ENCODE measurements around the gene ADAM30.

Gene ADAM30

GRCh38 chr1:119929643-119930315 lies 33.5 kb upstream of the ADAM30 start:
- Histone ChIP-seq H3K4me3 (ENCODE audit: low read depth, low read length) (no peak overlapping the region), H3K9me3 (ENCODE audit: control insufficient read depth, insufficient read depth, low read depth, low read length) (no peaks in the 10 kb centered on the region), H3K36me3 (ENCODE audit: control insufficient read depth in 2 of 2, insufficient read depth in 1 of 2, low read length in 2 of 2) (peaks cover 2 to 70% of the 10 kb centered on the region in 2 experiments; a peak in 1 of 3 replicates), H3K4me1 (ENCODE audit: control insufficient read depth, insufficient read depth, low read length) (no peaks in the 10 kb centered on the region), H3K27ac (ENCODE audit: extremely low read depth, low read depth, low read length) (no peak overlapping the region)
- no peak for TF ChIP-seq HOXC10 (CRISPR knock-in tag; IDR thresholded peaks at IDR 0.05)
- TF ChIP-seq ZNF2 (tag by site-specific recombination; IDR thresholded peaks at IDR 0.05) = no peak
- no peak for TF ChIP-seq ZNF175 (tag by site-specific recombination; IDR thresholded peaks at IDR 0.05)
- no peak for TF ChIP-seq ZNF600 (tag by site-specific recombination; IDR thresholded peaks at IDR 0.05)
- TF ChIP-seq ZFP37 (tag by site-specific recombination; IDR thresholded peaks at IDR 0.05) = no peak
- no peak for TF ChIP-seq ZNF48 (tag by site-specific recombination; IDR thresholded peaks at IDR 0.05)
- TF ChIP-seq KLF16 (tag by site-specific recombination; IDR thresholded peaks at IDR 0.05) = no peak
- no peak for TF ChIP-seq GFI1B (tag by site-specific recombination; IDR thresholded peaks at IDR 0.05)
- TF ChIP-seq BCL11A (tag by site-specific recombination; IDR thresholded peaks at IDR 0.05; ENCODE audit: low read depth) = no peak
- TF ChIP-seq ZNF701 (tag by site-specific recombination; IDR thresholded peaks at IDR 0.05) = no peak
- TF ChIP-seq ZFHX2 (tag by site-specific recombination; conservative IDR thresholded peaks at IDR 0.05) = no peak
- no peak for TF ChIP-seq ZNF155 (tag by site-specific recombination; IDR thresholded peaks at IDR 0.05)
- TF ChIP-seq OSR2 (tag by site-specific recombination; IDR thresholded peaks at IDR 0.05) = no peak
- ChIA-PET CTCF (interaction anchor here (0.6 to 1.1 kb wide), 3 partner anchors 9 to 316 kb away, joined by 3 to 4 read pairs (median 3); no protein-coding TSS in a partner anchor), POLR2A (no interaction called here)

- Histone ChIP-seq H3K9me3 (ENCODE audit: control insufficient read depth, insufficient read depth, low read depth, low read length) (no peaks in the 10 kb centered on the region), H3K4me3 (ENCODE audit: low read depth, low read length) (no peak overlapping the region), H3K36me3 (ENCODE audit: control insufficient read depth in 2 of 2, insufficient read depth in 1 of 2, low read length in 2 of 2) (peaks cover 3 to 81% of the 10 kb centered on the region in 2 experiments; a peak in 2 of 3 replicates), H3K27ac (ENCODE audit: extremely low read depth, low read depth, low read length) (no peak overlapping the region), H3K4me1 (ENCODE audit: control insufficient read depth, insufficient read depth, low read length) (no peaks in the 10 kb centered on the region)
- TF ChIP-seq ZFP41 (tag by site-specific recombination; IDR thresholded peaks at IDR 0.05; ENCODE audit: borderline replicate concordance) (no peak), ZNF292 (tag by site-specific recombination; IDR thresholded peaks at IDR 0.05; ENCODE audit: borderline replicate concordance, low read depth) (no peak), ZSCAN16 (tag by site-specific recombination; IDR thresholded peaks at IDR 0.05) (no peak), ZNF341 (tag by site-specific recombination; IDR thresholded peaks at IDR 0.05; ENCODE audit: low read depth) (no peak), SP2 (tag by site-specific recombination; IDR thresholded peaks at IDR 0.05) (no peak), TCF7L2 (IDR thresholded peaks at IDR 0.05; ENCODE audit: borderline replicate concordance, low read depth, low read length) (no peak), BCL11A (tag by site-specific recombination; IDR thresholded peaks at IDR 0.05; ENCODE audit: low read depth) (no peak), ZNF571 (tag by site-specific recombination; IDR thresholded peaks at IDR 0.05) (no peak), ZNF660 (tag by site-specific recombination; IDR thresholded peaks at IDR 0.05) (no peak), ZNF2 (tag by site-specific recombination; IDR thresholded peaks at IDR 0.05) (no peak), SCRT1 (tag by site-specific recombination; IDR thresholded peaks at IDR 0.05; ENCODE audit: borderline replicate concordance) (no peak)
- POLR2A ChIA-PET = no interaction called here
- CTCF ChIA-PET = interaction anchor here (0.6 to 1.5 kb wide), 4 partner anchors 16 to 40 kb away, joined by 3 to 8 read pairs (median 4); no protein-coding TSS in a partner anchor
These were observed 30.2 kb upstream of the ADAM30 start for GRCh38 chr1:119926553-119926952.

- peaks cover 5 to 94% of the 10 kb centered on the region in 2 experiments; a peak in 2 of 3 replicates for H3K36me3 ChIP-seq (ENCODE audit: control insufficient read depth in 2 of 2, insufficient read depth in 1 of 2, low read length in 2 of 2)
- ChIA-PET POLR2A (no interaction called here), CTCF (interaction anchor here (1.1 kb wide), 1 partner anchor 38 kb away, joined by 3 read pairs; no protein-coding TSS in a partner anchor)
- H3K27ac ChIP-seq (ENCODE audit: extremely low read depth, low read depth, low read length) = no peak overlapping the region
- H3K4me1 ChIP-seq (ENCODE audit: control insufficient read depth, insufficient read depth, low read length) = no peaks in the 10 kb centered on the region
- H3K4me3 ChIP-seq (ENCODE audit: low read depth, low read length) = no peak overlapping the region
- H3K9me3 ChIP-seq (ENCODE audit: control insufficient read depth, insufficient read depth, low read depth, low read length) = no peaks in the 10 kb centered on the region
- TF ChIP-seq ZBTB49 (tag by site-specific recombination; IDR thresholded peaks at IDR 0.05; ENCODE audit: low read depth) (no peak), ZNF140 (tag by site-specific recombination; IDR thresholded peaks at IDR 0.05) (no peak), ZNF146 (tag by site-specific recombination; IDR thresholded peaks at IDR 0.05) (no peak), AEBP2 (tag by site-specific recombination; IDR thresholded peaks at IDR 0.05; ENCODE audit: borderline replicate concordance) (no peak)
These were observed 28.9 kb upstream of the ADAM30 start for GRCh38 chr1:119924948-119925898.

Data from HEK293 (cell line).